NCI-H69 (cell line): ENCODE data around the gene CCDC136.

ENCODE experiments used
- DNase-seq: peaks from one replicate; lab custom pipeline; 2025; lab: John Stamatoyannopoulos, UW

CCDC136 gene

GRCh38 chr7:128805225-128805624, 13.5 kb downstream of the CCDC136 start:
- DNase-seq: no peak

GRCh38 chr7:128807191-128807590, 15.4 kb downstream of the CCDC136 start:
- DNase-seq: peak; percentile 42

GRCh38 chr7:128809363-128809762, 17.6 kb downstream of the CCDC136 start:
- DNase-seq: peak; percentile 22

GRCh38 chr7:128810473-128810872, 18.7 kb downstream of the CCDC136 start:
- no peak for DNase-seq

- no peak for DNase-seq
Observed at GRCh38 chr7:128810997-128811396, 19.2 kb downstream of the CCDC136 start.

GRCh38 chr7:128811631-128812430, 20.1 kb downstream of the CCDC136 start:
- peak; percentile 92 for DNase-seq

- DNase-seq: peak; percentile 99
Observed at GRCh38 chr7:128812514-128813168, 20.9 kb downstream of the CCDC136 start.

GRCh38 chr7:128814499-128814898, 22.7 kb downstream of the CCDC136 start:
- no peak for DNase-seq

- DNase-seq: no peak
Observed at GRCh38 chr7:128815289-128815942, 23.6 kb downstream of the CCDC136 start.

- DNase-seq: no peak
Observed at GRCh38 chr7:128818694-128819093, 26.9 kb downstream of the CCDC136 start.

- no peak for DNase-seq
Observed at GRCh38 chr7:128821724-128822123, 30.0 kb downstream of the CCDC136 start.

- DNase-seq: no peak
Observed at GRCh38 chr7:128826512-128826911, 34.7 kb downstream of the CCDC136 start.

- DNase-seq: no peak
Observed at GRCh38 chr7:128826916-128827247, 35.1 kb downstream of the CCDC136 start.

GRCh38 chr7:128827248-128827958, 35.6 kb downstream of the CCDC136 start:
- DNase-seq: no peak

- DNase-seq: no peak
Observed at GRCh38 chr7:128827971-128828711, 36.4 kb downstream of the CCDC136 start.

GRCh38 chr7:128829391-128830166, 37.8 kb downstream of the CCDC136 start:
- peak; percentile 35 for DNase-seq

GRCh38 chr7:128830231-128831177, 38.7 kb downstream of the CCDC136 start, which contains the start of gene FLNC:
Gene FLNC (plus strand): TSS chr7:128830406. CDS start chr7:128830638, 232 bp downstream.
- peak; percentile 58 for DNase-seq

- peak; percentile 62 for DNase-seq
Observed at GRCh38 chr7:128831178-128831993, 39.6 kb downstream of the CCDC136 start.
